ENCODE measurements around the gene MAST1. TPM values are rescaled to one million over a fixed set of nuclear protein-coding genes. Genes with fewer than 3 reads are reported as not detected.
A peak's percentile ranks its signal among the peaks of the same experiment; 100 is the strongest.
"Not testable (repeated sequence)": the region's sequence is repeated elsewhere in the genome, so short reads cannot be mapped to it uniquely, and the experiment has no call there.

MAST1 gene
- total RNA-seq, 1 donor: 7.3 TPM

DNA sequence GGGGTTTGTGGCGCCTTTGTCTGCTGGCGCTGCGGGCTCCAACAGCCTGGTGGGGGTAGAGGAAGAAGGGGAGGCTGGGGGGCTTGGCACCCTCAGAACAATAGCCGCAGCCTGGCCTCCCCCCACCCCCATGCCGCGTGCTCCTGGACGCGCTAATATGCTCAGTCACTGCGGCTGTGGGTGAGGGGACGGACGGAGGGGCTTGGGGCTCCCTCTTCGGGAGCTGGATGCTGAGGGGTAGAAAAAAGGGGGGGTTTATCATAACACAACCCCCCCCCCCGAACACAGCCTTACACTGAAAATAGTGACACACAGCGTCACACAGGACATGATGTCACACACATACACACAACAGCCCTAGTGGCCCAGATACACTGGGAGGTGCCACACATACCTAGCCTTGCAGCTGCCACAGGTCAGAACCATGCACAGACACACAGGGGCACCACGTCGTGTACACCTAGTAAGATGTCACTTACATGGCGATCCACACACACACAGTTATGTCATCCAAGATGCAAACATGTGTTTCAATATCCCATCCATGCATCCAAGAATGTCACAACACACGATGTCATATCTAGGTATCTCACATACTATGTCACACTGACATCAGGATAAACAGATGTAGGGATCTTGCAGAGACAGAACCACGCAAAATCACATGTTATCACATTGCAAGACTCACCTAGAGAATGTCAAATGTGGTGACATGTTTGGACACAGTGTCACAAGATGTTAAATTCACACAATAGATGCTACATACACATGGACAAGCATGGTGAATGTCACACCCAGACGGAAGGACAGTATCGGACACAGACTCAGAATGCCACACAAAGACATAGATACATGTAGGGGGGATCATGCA is 806 bp downstream of the MAST1 start:
- DNase-seq (ENCODE audit: low read depth in 2 of 3, low spot score in 2 of 3): peak in 1 of 3 donors; percentile 34

DNA sequence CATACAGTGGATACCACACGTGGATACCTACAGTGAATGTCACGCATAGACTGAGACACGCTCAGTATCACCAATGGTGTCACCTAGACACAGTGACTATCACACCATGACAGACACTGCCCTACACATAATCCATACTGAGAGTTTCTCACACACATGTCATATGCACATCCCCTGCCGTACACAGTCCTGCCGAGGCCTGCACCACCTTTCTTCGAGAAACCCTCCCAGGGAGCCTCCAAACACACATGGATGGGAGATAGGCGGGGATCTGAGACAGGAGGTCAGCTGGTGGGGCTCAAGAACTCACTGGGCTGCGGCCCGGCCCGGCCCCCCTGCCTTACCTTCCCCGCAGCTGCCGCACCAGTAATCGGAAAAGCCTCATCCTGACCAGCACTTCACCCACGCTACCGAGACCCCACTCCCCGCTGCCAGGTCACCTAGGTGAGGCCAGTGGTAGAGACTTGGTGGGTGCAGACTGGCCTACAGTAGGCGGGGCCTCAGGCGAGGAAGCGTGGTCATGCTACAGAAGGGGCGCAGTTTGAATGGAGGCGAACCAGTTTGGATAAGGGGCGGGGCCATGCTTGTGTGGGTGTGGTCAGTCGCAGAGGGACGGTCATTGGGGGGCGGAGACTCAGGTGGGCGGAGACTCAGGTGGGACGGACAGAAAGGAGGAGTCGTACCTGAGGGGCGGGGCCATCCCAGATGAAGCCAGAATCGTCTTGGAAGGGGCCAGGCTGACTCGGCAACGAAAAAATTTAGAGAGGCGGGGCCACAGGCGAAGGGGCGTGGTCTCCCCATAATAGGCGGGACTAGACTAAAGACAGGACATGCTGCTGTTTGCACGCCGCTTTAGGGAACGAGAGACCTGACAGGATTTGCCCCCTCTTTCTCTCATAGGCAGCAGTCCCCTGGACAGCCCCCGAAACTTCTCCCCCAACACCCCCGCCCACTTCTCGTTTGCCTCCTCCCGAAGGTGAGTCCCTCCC is 2.1 kb downstream of the MAST1 start:
- DNase-seq (ENCODE audit: low read depth in 2 of 3, low spot score in 2 of 3): peak in 2 of 3 donors; percentile 75 to 77

DNA sequence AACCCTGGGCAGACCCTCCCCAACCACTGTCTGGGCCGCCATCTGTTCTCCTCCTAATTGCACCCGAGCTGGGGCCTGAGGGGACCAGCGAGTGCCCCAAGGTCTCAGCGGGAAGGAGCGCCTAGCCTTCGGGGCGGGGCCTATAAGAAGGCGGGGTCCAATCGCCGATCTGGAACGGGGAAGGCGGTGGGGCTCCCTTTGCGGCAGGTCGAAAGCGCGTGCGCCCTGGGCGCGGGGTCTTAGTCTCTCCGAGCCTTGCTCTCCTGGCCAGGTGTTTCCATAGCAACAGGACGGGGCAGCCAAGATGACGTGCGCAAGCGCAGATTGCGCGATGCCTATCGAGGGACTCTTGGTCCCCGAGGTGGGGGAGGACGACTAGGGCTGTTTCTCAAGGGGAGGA is 2.8 kb downstream of the MAST1 start:
- peak in 1 of 3 donors; percentile 38 for DNase-seq (ENCODE audit: low read depth in 2 of 3, low spot score in 2 of 3)

DNA sequence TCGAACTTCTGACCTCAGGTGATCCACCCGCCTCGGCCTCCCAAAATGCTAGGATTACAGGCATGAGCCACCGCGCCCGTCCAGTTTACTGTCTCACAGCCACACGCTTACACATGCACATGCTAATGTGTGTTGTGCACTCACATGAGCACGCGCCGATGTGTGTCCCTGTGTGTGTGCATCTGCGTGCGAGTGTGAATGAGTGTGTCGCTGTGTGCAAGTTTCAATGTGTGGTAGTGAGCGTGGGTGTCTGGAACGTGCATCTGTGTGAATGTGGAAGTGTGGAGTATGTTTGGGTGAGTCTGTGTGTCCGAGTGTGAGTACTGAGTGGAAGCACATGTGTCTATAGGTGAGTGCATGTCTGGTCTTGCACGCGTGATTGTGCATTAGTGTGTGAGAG is 4.2 kb downstream of the MAST1 start:
- no peak for DNase-seq (ENCODE audit: low read depth in 2 of 3, low spot score in 2 of 3)

DNA sequence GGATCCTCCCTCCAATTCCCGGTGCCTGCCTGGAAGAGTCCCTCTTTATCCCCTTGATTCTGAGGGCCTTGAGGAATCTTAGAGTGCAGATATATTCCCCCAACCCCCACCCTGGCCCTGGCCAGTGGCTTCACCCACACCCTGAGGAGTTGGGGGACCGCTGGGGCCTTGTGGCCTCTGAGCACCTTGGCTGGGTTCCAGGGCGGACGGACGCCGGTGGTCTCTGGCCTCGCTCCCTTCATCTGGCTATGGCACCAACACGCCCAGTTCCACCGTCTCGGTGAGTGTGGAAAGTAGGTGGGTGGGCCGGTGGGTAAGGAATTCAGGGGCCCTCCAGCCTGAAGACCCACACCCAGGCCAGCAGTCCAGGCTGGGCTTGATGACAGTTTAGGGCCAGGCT is 5.0 kb downstream of the MAST1 start:
- DNase-seq (ENCODE audit: low read depth in 2 of 3, low spot score in 2 of 3): no peak

DNA sequence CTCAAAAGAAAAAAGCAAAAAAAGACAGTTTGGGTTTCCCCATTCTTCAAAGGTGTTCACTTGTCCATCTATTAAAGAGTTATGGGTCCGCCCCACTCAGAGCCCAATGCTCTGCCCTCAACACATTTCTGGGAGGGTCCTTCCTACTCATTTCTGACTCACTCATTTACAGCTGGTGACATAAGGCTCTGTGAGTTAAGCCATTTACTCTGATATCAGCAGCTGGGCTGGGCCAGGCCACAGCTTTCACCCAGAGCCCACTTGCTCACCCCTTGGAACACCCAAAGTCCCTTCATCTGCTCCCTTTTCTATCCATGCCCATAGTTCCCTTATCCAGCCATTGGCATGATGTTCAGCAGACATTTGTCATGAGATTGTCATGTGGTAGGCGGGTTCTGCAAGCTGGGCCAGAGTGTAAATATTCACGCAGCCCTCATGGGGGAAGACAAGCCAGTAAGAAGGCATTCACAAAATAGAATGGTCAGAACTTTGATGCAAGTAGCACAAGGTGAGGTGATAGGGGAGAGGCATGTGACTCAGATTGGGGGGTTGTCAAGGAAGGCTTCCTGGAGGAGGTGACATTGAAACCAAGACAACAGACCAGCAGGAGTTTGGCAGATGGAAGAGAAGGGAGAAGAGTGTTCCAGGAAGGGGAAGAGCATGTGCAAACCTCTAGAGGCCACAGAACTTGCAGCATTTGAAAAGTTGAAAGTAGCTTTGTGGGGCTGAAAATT is 5.9 kb downstream of the MAST1 start:
- no peak for DNase-seq (ENCODE audit: low read depth in 2 of 3, low spot score in 2 of 3)

DNA sequence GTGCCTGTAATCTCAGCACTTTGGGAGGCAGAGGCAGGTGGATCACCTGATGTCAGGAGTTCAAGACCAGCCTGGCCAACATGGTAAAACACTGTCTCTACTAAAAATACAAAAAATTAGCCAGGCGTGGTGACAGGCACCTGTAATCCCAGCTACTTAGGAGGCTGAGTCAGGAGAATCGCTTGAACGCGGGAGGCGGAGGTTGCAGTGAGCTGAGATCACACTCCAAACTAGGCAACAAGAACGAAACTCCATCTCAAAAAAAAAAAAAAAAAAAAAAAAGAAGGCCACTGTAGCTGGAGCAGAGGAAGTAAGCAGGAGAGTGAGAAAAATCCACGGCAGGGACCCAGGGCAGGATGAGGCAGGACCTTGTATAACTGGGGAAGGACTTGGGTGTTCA is 8.3 kb downstream of the MAST1 start:
- DNase-seq (ENCODE audit: low read depth in 2 of 3, low spot score in 2 of 3): not testable (repeated sequence)

DNA sequence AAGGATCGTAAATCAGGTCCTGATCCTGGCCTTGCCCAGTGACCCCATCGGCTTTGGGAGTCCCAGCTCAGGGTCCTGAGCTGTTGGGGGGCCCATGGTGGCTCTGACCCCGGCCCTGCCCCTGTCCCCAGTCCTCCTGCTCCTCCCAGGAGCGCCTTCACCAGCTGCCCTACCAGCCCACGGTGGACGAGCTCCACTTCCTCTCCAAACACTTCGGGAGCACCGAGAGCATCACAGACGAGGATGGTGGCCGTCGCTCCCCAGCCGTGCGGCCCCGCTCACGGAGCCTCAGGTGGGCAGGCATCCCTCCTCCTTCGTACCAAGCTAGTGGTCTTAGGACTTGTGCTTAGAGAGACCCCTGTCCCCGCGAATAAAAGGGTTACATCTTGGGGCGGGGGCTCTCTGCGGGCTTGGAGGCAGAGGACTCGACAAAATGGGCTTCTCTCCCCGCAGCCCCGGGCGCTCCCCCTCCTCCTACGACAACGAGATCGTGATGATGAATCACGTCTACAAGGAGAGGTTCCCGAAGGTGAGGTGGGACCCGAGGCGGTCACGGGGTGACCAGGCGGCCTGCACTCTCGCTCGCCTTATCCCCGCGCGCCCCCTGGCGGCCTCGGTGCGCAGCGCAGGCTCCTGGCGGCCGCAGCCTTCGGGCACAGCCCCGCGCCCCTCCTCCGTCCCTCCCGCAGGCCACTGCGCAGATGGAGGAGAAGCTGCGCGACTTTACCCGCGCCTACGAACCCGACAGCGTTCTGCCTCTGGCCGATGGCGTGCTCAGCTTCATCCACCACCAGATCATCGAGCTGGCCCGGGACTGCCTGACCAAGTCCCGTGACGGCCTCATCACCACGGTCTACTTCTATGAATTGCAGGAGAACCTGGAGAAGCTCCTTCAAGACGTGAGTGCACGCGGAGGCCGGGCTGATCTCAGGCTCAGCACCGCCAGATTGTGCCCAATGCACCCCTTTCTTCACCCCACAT is 9.1 kb downstream of the MAST1 start:
- peak; percentile 74 to 88 (median 85) for DNase-seq (ENCODE audit: low read depth in 2 of 3, low spot score in 2 of 3)

DNA sequence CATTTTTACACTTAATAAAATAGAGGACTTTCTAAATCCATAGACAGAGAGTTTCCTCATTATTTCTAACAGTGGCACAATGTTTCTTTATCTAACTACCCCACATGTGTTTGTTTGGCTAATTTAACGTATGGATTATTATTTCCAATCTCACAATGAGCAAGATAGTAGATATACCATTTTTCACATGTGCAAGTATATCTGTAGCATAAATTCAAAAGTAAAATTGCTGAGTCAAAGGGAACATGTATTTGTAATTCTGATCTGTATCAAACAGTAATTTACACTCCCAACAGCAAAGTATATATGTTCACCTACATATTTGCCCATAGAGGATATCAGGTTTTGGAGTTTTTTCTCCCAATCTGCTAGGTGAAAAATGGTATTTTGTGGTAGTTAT is 18.3 kb downstream of the MAST1 start:
- DNase-seq (ENCODE audit: low read depth in 2 of 3, low spot score in 2 of 3): no peak

DNA sequence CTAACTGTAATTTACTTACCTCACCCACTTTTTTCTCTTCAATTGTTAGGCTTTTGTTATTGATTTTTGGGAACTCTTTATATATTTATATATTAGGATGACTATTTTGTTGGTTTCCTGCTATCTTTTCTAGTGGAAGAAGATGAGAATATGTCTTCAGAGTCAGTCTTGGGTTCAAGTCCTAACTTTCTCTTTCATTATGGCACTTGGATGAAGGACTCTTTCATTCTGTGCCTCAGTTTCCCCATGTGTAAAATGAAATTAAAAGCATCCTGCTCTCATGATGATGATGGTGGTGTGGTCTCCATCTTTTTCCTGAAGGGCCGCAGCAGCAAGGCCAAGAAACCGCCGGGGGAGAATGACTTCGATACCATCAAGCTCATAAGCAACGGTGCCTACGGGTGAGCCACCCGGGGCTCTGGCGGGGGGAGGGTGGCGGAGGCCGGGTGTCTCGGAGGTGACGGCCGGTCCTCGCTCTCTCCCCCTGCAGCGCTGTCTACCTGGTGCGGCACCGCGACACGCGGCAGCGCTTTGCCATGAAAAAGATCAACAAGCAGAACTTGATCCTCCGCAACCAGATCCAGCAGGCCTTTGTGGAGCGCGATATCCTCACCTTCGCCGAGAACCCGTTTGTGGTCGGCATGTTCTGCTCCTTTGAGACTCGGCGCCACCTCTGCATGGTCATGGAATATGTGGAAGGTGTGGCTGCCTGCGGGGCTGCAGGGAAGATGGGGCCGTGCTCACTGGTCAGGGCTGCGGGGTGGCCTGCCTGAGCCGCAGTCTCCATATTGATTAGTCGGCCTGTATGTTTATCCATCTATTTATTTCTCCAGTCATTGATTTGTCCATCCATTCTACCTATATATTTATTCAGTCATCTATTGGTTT is 20.0 kb downstream of the MAST1 start:
- DNase-seq (ENCODE audit: low read depth in 2 of 3, low spot score in 2 of 3): no peak

DNA sequence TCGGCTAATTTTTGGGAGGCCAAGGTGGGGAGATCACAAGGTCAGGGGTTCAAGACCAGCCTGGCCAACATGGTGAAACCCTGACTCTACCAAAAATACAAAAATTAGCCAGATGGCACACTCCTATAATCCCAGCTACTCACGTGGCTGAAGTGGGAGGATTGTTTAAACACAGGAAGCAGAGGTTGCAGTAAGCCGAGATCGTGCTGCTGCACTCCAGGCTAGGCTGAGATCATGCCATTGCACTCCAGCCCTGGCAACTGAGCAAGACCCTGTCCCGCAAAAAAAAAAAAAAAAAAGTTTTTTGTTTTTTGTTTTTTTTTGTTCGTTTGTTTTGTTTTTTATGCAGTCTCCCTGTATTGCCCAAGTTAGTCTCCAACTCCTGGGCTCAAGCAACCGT is 21.2 kb downstream of the MAST1 start:
- DNase-seq (ENCODE audit: low read depth in 2 of 3, low spot score in 2 of 3): no peak

DNA sequence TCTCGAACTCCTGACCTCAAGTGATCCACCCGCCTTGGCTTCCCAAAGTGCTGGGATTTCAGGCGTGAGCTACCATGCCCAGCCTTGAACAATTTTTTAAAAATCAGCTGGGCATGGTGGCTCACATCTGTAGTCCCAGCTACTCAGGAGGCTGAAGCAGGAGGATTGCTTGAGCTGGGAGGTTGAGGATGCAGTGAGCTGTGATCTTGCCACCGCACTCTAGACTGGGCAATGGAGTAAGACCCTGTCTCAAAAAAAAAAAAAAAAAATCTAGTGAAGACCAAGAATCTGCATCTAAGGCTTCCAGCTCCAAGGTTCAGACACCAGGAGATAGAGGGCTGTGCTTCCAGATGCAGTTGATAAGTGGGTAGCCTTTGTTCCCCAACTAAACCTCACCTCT is 25.8 kb downstream of the MAST1 start:
- DNase-seq (ENCODE audit: low read depth in 2 of 3, low spot score in 2 of 3): no peak

DNA sequence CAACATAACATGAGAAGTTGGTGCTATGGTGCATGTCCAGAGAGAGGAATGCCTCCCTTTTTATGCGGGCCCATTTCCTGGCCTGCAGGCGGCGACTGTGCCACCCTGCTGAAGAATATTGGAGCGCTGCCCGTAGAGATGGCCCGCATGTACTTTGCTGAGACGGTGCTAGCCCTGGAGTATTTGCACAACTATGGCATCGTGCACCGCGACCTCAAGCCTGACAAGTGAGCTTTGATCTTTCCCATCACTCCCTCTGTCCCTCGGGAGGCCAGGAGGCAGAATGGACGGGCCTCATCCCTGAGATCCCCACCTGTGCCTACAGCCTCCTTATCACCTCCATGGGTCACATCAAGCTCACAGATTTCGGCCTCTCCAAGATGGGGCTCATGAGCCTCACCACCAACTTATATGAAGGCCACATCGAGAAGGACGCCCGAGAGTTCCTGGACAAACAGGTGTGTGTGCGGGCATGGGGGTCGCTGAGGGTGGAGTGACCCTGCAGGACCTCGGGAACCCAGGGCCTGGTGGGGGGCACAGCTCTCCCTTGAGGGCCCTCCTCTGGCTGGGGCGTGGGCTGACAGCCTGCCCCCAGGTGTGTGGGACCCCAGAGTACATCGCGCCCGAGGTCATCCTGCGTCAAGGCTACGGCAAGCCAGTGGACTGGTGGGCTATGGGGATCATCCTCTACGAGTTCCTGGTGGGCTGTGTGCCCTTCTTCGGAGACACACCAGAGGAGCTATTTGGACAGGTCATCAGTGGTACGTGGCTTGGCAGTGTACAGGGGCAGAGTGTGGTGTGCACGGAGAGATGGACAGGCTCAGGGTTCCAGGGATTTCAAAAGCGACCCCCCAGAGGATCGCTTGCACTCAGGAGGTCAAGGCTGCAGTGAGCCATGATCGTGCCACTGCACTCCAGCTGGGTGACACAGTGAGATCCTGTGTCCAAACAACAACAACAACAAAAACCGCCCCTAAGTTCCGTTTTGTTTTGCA is 26.7 kb downstream of the MAST1 start:
- DNase-seq (ENCODE audit: low read depth in 2 of 3, low spot score in 2 of 3): no peak

DNA sequence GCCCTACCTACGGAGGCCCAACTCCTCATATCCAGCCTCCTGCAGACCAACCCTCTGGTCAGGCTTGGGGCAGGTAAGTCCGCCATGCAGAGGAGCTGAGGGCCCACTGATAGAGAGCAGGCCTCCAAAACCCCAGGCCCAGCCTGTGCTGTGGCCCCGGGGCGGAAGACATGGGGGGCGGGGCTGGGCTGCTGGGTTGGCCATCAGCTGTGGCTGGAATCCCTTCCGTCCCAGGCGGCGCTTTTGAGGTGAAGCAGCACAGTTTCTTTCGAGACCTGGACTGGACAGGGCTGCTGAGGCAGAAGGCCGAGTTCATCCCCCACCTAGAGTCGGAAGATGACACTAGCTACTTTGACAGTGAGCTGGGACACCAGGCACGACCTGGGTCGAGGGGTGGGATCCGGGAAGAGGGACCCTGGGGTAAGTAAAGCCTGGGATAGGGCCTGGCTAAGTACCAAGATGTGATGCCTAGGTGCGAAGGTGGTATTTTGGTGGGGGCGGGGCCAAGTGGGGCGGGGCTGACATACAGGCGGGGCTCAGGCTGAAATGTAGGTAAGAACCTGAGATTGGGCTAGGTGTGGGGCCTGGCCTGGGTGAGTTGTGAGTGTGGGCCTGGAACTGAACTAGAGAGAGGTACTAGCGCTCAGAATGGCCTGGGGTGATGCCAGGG is 27.6 kb downstream of the MAST1 start:
- no peak for DNase-seq (ENCODE audit: low read depth in 2 of 3, low spot score in 2 of 3)

DNA sequence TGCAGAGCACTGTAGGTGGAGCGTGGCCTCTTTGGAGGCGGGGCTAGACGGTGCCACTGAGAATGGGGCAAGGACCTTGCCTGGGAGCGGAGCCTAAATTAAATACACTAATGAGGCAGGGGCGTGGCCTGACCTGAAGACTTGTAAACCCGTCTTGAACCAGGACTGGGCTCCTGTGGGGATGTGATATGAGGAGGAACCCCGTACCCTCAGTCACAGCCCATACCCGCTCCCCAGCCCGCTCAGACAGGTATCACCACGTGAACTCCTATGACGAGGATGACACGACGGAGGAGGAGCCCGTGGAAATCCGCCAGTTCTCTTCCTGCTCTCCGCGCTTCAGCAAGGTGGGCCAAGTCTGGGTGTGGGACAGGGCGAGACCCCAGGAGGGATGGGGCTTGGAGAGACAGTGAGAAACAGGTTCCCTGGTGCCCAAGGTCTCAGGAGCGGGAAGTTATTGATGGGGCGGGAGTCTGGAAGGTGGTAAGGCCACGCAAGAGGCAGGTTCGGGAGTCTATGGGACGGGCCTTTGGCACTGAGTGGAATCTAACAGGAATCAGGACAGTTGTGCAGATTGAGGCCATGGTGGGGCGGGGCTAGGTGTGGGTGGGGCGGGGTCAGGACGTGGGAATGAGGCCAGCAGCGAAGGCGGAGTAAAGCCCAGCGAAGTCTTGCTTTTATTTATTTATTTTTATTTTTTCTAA is 28.3 kb downstream of the MAST1 start:
- no peak for DNase-seq (ENCODE audit: low read depth in 2 of 3, low spot score in 2 of 3)

Measured in hematopoietic multipotent progenitor cell (in vitro differentiated cells).